Lower leg skin (tissue), 3 donors: ENCODE results near the gene UNC13B.

ENCODE experiments used
- CTCF ChIP-seq, 3 donors: fragments of 450-650 bp; IDR thresholded peaks; one replicate each; pipeline ENCODE4 v1.5.1; 2016; ENCODE audit warnings: antibody characterized with exemption in 3 of 3, mild to moderate bottlenecking in 3 of 3, moderate library complexity in 2 of 3
- POLR2A ChIP-seq, 2 donors: fragments of 450-650 bp; IDR thresholded peaks; one replicate each; pipeline ENCODE4 v1.6.1; 2016 to 2017; ENCODE audit warnings: antibody characterized with exemption in 2 of 2, mild to moderate bottlenecking in 1 of 2, moderate library complexity in 1 of 2

GRCh38 chr9:35448496-35448895 lies 286.7 kb downstream of the UNC13B start:
- TF ChIP-seq CTCF (IDR thresholded peaks at IDR 0.05) = no peak
- no peak for TF ChIP-seq POLR2A (IDR thresholded peaks at IDR 0.05)
